ENCODE data around the gene SOS2. TPM values are rescaled to one million over a fixed set of nuclear protein-coding genes. Genes with fewer than 3 reads are reported as not detected.
"Not testable (repeated sequence)": the region's sequence is repeated elsewhere in the genome, so short reads cannot be mapped to it uniquely, and the experiment has no call there.

SOS2 gene
- total RNA-seq, 1 donor from 2014 or later: 17.3 TPM

DNA sequence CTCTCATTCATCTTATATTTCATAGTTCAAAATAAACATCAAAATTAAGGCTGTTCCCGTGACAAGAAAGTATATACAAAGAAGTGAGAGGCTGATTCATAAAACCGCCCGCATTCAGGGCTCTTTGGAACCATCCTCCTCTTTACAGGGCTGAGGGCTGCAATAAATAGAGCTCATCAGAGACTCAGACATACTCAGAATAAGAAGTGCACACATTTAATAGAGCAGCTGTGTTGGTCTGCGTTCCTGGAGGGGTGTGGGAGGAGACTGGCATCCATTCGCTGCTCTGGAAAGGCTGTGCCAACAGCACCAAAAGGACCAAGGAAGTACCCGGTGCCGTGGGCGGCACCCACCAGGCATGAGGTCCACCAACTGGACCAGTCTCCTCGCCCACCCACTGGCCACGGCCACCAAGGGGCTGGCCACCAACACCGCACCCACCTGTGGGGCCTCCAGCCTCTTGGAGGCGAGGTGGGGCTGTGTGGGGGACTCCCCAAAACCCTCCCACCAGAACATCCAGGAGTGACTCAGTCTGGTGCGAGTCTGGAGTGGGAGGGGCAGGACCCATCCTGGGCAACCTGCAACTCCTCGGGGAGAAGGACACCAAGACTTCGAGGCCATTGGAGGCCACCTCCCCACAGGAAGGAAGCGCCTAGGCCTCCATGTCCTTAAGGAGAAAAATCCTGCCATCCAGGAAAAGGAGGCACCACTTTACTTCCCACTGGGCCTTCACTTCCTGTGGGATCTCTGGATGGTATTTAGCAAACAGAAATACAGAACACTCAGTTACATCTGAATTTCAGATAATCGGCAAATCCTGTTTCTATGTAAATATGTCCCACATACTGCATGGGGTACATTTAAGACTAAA is 147.7 kb downstream of the SOS2 start:
- ATAC-seq: peak; percentile 17

DNA sequence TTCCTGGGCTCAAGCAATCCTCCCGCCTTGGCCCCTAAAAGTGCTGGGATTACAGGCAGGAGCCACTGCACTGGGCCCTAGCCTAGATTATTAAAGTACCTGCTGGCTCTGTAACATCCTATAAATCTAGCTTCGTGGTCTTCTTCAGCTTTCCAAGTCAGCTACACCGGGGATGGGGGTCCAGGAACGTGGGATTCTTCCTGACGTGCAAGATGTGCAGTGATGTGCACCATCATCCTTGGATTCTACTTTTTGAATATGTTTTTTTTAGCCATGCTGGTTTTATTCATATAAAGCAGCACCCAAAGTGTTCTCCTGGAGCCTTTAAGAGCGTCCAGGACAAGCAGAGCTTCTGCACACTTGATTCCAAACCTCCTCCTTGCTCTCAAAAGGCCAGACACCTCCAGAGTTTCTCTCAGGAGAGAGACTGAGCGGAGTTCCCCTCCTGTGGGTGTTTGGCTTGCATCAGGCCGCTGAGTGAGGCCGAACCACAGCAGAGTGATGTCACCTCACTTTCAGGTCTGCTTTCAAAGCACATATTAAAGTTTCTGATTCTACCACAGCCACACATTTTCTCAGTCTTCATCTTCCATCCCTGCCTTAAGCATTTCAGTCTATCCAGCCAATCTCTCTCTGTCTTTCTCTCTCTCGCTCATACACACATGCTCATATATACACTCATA is 148.5 kb downstream of the SOS2 start:
- peak; percentile 64 for ATAC-seq

DNA sequence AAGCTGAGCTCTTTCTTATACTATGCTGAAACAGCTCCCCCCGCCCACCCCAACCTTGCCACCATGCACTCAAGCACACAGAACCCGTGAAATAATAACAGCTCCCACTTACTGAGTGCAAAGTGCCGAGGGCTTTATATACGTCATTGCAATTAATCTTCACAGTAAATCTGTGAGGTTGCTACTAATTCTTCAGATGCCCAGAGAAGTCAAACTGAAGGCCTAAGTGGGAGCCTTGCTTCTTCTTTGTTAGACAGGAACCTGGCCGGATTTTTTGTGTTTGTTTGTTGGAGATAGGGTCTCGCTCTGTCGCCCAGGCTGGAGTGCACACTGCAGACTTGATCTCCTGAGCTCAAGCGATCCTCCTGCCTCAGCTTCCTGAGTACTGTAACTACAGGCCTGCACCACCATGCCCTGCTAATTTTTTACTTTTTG is 149.1 kb downstream of the SOS2 start:
- ATAC-seq: peak; percentile 65

DNA sequence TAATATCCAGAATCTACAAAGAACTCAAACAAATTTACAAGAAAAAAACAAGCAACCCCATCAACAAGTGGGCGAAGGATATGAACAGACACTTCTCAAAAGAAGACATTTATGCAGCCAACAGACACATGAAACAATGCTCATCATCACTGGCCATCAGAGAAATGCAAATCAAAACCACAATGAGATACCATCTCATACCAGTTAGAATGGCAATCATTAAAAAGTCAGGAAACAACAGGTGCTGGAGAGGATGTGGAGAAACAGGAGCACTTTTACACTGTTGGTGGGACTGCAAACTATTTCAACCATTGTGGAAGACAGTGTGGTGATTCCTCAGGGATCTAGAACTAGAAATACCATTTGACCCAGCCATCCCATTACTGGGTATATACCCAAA is 152.3 kb downstream of the SOS2 start:
- not testable (repeated sequence) for ATAC-seq

DNA sequence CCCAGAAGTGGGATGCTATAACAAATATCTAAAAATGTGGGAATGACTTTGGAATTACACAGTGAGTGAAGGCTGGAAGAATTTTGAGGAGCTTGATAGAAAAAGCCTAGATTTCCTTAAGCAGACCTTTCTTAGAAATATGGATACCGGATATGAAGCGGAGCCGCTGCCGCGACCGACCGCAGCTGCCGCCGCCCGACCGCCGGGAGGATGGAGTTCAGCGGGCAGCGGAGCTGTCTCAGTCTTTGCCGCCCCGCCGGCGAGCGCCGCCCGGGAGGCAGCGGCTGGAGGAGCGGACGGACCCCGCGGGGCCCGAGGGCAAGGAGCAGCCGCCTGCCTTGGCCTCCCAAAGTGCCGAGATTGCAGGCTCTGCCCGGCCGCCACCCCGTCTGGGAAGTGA is 157.7 kb downstream of the SOS2 start:
- not testable (repeated sequence) for ATAC-seq

DNA sequence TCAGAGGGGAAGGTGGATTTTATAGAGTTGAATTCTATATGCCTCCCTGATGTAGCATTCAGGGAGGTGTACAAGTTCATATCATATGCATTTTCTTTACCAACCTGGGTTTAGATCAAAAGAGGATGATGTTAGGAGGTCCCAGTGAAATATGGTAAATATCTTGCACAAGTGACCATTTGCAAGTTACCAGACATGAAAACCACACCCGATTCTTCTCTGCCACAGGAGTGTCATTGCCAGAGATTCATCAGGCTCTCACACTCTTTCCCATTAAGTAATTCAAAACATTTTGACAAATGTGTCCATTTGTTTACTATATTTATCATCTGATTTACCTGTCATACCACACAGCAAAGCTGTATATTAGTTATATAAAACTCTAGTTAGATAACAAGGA is 159.0 kb downstream of the SOS2 start:
- no peak for ATAC-seq

DNA sequence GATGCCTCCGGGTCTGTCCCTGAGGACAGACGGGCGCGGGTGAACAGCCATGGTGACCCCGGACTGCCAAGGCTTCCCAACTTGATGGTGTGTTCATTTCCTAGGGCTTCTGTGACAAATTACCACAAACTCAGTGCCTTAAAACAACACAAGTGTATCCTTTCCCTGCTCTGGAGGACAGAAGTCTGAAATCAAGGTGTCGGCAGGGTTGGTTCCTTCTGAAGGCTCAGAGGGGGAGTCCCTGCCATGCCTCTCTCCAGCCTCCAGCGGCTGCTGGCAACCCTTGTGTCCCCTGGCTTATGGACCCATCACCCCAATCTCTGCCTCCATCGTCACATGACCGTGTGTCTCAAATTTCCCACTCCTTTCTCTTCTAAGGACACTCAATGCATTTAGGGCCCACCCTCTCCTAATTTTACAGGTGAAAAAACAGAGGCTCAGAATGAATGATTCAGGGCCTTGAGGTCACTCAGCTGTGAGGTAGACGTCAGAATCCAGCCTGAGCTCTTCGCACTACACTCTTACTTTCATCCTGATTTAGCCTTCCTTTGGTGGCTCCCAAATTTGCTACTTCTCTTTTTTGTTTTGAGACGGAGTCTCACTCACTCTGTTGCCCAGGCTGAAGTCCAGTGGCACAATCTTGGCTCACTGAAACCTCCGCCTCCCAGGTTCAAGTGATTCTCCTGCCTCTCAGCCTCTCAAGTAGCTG is 160.4 kb downstream of the SOS2 start:
- no peak for ATAC-seq

DNA sequence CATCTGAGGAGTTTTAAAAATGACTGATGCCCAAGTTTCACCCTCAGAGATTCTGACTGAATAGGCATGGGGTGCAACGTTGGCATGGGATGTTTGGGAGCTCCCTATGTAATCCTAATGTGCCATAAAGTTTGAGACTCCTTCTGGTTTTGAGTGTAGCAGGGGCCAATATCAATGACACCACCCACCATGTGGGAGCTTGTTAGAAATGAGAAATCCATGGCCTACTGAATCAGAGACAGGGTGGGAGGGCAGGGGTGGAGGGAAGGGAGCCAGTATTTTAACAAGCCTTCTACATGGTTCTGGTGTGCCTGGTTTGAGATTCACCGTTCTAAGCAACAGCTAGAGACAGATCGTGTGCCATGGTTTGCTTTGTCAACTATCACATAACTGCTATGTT is 161.1 kb downstream of the SOS2 start:
- ATAC-seq: no peak

DNA sequence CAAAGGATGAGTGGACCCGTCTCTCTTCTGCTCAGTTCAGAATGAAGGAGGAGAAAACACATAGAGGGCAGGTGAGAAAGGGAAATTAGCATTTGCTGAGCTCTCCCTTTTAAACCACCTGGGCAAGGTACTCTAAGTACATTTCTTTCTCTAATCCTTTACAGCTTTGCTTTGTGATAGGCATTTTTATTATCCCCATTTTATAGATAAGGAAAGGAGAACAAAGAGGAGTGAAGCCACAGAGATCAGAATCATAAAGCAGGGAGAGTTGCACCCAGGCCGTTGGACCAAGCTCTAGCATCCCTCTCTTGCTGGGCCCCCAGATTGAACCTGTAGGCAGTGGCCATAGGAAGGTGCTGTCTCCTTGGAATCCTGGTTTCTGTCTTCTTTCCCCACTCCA is 162.1 kb downstream of the SOS2 start:
- no peak for ATAC-seq

DNA sequence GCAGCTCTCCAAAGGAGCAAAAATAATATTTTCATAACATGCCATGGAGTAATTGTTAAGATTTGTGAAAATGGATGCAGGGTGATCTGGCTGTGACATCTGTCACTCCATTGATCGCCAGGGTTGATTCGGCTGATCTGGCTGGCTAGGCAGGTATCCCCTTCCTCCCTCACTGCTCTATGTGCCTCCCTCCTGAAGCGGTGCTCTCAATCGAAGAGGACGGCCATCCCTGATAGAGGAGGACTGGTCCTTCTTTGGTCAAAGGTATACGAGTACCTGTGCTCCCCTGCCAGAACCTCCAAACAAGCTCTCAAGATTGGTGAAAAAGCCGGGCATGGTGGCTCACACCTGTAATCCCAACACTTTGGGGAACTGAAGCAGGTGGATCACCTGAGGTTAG is 162.9 kb downstream of the SOS2 start:
- no peak for ATAC-seq

DNA sequence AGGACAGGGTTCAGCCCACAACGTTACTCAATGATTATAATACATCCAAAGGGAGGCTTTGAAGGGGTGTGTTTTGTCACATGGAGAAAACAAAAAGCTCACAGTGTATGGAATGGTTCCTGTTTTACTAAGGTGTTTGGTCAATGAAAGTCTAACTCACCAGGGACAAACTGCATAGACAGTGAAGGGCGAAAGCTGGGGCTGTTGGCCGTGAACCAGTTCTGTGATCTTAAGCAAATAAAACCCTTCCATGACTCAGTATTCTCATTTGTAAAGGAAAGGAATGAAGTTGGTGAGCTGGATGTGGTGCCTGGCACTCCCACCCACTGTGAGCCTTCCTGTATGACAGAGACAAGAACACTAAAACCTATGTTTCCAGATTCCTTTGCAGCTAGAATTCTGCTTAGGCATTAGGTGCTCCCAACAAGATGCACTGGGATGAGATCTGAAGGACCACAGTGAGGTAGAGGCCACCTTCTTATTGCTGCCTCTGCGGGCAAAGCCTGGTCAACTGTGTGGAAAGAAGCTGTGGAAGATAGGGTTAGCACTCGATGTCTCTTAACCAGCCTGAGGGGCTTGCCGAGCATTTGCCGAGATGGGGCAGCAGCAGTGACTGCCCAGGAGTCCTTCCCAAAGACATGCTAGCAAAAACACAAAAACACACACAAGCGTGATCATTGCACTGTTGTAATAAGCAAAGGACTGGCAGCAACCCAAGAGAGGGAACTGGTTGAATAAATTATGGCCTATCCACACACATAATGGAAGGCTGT is 163.5 kb downstream of the SOS2 start:
- ATAC-seq: peak; percentile 90

Other genes starting within 250 kb of the SOS2 start
- 5.3 TPM for gene VCPKMT, start 115.0 kb downstream of the SOS2 start, total RNA-seq
- gene L2HGDH, start 80.7 kb upstream of the SOS2 start, total RNA-seq: 6.0 TPM
- 15.2 TPM for gene DMAC2L, start 80.7 kb upstream of the SOS2 start, total RNA-seq
- 8.2 TPM for gene CDKL1, start 165.3 kb upstream of the SOS2 start, total RNA-seq